ENCODE data around the gene OR1F1.
A peak's percentile ranks its signal among the peaks of the same experiment; 100 is the strongest.

DNA sequence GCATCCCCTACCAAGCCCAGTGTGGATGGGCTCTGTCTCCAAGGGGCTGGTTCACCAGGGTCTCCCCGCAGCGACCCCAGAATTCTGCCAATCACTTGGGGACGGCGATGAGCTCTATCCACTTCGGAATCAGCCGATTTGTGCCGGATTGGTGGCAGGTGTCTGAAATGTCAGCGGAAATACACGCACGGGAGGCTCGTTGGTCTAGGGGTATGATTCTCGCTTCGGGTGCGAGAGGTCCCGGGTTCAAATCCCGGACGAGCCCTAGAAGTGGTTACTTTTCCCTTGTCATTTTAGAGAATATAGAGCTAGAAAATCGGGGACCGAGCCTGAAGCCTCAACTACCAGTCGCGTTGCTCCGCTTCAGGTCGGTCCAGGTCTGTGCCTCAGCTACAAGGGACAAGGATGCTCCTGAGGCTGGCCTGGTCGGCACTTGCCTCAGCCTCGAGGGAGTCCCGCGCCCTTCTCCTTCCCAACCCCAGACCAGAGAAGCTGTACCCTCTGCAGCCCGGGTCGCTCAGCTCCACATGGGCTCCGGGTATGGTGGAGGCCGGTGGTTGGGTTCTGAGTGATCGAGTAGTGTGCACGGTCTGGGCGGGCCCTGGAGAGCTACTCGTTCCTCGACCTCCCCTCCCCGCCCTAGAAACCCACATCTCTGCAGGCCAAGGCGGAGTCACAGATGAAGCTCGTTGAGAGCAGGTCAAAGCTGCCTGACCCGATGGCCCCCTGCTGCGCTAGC, 16.0 kb upstream of the OR1F1 start:
- TF ChIP-seq MAX (CRISPR knock-in tag; IDR thresholded peaks at IDR 0.05) (peak; percentile 43; the same call in 1 of the 2 replicates), TEAD4 (CRISPR knock-in tag; IDR thresholded peaks at IDR 0.05) (no peak), CREB1 (CRISPR knock-in tag; IDR thresholded peaks at IDR 0.05) (no peak), FOXJ3 (CRISPR knock-in tag; IDR thresholded peaks at IDR 0.05; ENCODE audit: borderline replicate concordance) (no peak), USF2 (CRISPR knock-in tag; IDR thresholded peaks at IDR 0.05) (no peak), ATF1 (CRISPR knock-in tag; IDR thresholded peaks at IDR 0.05) (no peak), NR2C2 (CRISPR knock-in tag; IDR thresholded peaks at IDR 0.05) (no peak)
- TF ChIP-seq, protein P1, sequence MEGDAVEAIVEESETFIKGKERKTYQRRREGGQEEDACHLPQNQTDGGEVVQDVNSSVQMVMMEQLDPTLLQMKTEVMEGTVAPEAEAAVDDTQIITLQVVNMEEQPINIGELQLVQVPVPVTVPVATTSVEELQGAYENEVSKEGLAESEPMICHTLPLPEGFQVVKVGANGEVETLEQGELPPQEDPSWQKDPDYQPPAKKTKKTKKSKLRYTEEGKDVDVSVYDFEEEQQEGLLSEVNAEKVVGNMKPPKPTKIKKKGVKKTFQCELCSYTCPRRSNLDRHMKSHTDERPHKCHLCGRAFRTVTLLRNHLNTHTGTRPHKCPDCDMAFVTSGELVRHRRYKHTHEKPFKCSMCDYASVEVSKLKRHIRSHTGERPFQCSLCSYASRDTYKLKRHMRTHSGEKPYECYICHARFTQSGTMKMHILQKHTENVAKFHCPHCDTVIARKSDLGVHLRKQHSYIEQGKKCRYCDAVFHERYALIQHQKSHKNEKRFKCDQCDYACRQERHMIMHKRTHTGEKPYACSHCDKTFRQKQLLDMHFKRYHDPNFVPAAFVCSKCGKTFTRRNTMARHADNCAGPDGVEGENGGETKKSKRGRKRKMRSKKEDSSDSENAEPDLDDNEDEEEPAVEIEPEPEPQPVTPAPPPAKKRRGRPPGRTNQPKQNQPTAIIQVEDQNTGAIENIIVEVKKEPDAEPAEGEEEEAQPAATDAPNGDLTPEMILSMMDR (IDR thresholded peaks at IDR 0.05) = no peak

All from WTC11 (cell line).